COLO668 (cell line): ENCODE results near the gene CCDC192.
A peak's percentile ranks its signal among the peaks of the same experiment; 100 is the strongest.
"Not testable (repeated sequence)": the region's sequence is repeated elsewhere in the genome, so short reads cannot be mapped to it uniquely, and the experiment has no call there.

ENCODE experiments used
- DNase-seq: peaks from one replicate; lab custom pipeline; 2025; ENCODE audit not compliant: unreplicated experiment; lab: John Stamatoyannopoulos, UW

The CCDC192 gene

DNA sequence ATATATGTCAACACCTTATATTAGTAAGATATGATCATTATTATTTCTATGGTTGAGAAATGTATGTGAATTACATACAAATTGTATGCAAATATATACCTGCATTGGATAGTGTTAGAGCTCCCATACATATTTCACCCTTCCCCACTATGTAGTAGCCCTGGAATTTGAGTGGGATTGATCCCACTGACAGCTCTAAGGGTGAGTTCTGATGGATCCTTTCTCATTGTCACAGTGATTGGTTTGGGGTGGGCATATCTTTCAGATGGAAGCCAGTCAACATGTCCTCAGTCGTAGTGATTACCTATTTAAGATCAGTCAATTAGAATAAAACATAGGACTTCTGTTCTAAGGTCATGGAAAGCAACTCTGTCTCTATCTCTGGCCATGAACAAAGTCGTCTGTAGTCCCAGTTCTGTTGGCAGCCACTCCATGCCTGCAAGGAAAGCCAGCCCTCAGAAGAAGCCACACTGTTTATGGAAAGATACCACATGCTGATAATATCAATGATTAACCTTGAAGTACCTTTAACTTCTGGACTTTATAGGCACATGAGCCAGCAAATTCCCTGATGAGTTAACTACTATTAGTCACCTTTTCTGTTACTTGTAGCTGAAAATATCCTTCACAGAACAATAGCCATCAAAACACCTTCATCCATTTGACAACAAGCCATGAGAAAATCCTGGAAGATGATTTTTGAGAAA is 5.1 kb upstream of the CCDC192 start:
- DNase-seq: peak; percentile 9

DNA sequence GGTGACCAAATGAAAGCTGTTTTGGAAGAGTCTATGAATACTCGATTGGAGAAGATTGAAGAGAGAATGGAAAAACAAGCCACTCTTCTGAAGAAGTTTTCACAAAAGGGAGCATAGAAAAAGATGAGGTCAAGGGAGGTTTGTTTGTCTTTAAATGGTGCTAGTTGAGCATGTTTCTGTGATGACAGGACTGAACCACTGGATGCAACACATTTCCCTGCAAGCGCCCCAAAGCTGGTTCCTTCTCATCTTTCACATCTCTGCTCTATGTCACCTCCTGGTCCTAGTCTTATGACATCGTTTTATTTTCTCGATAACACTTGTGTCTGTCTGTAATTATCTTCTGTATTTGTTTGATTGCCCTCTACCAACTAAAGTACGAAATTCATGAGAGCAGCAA is 3.8 kb upstream of the CCDC192 start:
- DNase-seq: no peak

DNA sequence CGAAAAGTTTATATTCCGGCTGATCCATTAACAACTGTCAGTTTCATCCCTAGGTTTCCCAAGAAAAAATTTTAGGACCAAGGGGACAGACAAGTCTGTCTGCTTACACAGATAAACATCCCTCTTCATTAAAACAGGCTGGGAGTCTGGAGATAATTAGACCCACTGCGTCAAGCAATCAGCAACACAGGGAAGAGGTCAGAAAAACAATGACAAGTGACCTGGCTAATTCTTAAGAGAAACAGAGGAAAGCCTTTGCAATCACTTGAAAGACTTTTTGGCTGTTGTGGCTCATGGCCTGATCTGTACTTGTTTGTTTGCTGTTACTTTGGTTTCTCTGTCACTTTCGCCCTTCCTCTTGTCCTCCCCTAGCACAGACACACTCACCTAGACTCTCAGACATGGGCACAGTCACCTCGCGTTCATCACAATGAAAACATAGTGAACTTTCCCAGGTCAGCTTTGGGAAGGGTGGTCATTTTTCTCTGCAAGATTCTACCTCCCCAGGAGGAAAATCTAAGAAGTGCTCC is 2.9 kb upstream of the CCDC192 start:
- DNase-seq: no peak

DNA sequence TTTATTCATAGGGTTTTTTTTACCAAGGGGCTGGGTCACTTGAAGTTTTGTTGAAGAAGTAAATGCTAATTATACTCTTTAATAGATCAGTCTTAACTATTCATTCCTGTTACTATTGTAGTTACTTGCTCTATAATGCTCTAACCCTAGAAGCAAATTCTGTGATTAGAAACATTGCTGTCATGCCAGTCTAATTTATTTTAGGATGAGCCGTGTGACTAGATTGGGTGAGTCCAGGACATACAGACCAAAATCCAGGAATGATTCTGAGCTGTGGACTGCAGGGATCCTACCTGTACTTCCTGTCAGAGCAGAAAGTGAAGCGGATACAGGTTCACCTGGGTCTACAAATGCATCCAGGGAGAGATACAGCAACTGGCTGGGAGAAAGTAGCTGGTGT is 757 bp upstream of the CCDC192 start:
- no peak for DNase-seq

DNA sequence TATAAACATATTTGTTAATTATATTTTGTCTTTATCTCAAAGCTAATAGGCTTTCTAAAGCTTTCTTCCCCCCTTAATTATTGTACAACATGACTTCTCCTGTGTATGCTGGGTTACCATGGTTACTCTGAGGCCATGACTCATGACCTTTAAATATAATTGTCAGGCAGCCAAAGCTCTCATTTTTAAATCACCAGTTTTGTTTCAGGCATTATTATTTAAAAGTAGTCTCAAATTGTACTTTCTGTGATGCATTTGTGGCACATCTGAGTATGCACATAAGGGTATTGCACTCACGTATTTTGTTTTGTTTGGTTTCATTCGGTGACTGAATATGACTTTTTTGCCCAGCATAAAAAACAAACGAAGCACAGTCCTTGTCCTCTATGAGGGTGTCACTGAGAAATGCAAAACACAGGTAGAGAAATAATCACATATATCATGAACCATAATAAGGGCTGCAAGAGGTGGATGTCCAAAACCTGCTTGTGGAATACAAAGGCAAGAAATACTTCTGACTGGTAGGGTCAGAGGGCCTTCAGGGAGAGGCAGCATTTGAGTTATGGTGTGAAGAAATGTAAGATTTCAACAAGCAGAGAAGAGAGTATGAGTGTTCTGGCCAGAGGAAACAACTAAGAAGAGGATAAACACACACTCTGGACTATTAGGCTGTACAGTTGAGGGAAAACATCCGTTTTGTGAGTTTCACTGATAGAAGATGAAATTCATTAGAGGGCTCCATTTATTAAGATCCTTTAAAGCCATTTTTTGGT is 2.1 kb downstream of the CCDC192 start:
- no peak for DNase-seq

DNA sequence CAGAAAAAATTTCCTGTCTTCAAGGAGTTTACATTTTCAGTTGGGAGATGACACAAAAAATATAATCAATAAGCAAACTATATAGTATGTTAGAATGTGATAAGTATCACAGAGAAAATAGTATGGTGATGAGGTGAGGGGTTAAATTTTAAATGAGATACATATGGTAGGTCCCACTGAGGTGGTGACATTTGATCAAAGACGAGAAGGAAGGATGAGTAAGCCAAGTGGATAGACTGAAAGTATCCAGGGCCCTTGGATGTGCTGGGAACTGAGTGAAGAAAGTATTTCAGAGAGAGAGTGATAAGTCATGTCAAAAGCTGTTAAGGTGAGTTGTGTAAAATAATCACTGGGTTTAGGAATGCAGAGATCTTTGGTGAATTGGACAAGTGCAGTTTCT is 3.5 kb downstream of the CCDC192 start:
- no peak for DNase-seq

DNA sequence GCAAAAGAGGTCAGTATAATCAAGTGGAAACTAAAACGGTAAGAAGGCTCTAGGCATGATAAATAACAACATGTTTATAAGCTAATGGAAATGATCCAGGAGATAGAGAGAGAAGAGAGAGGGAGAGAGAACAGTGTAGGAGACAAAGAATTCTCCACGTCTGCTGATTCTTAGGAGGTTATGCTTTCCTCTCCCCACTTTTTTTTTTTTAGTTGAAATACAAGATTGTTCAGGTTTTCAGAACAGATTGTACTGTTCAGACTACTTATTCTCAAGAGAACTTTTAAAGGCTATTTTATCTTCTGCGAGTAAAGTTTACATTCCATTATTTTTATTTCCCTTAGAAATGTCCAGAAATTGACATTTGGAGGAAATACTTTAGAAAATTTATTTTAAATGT is 4.0 kb downstream of the CCDC192 start:
- no peak for DNase-seq

DNA sequence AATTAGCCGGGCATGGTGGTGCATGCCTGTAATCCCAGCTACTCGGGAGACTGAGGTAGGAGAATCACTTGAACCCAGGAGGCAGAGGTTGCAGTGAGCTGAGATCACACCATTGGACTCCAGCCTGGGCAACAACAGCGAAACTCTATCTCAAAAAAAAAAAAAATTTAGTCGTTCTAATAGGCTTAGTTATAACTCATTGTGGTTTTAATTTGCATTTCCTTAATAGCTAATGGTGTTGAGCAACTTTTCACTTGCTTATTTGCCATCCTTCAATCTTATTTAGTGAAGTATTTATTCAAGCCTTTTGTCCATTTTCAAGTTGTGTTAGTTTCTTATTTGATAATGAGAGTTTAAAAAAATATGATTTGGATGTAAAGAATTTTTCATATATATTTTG is 9.9 kb downstream of the CCDC192 start:
- not testable (repeated sequence) for DNase-seq

DNA sequence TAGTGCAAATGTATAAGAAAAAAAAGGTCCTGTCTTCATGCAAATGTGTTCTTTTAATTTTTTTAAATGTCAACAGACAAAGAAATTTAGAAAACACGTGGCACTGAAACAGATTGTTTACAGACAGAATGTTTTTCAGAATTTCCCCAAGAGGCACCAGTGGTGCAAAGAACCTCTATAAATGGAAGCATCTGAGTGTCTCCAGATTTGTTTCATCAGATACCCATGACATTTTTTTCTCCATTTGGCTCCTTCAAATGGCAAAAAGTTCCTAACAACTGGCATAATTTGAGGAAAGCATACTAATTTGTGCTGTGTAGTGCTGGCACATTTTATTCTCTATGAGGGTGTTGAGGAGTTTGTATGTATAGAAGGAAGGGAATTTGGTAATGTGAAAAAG is 15.0 kb downstream of the CCDC192 start:
- DNase-seq: no peak

DNA sequence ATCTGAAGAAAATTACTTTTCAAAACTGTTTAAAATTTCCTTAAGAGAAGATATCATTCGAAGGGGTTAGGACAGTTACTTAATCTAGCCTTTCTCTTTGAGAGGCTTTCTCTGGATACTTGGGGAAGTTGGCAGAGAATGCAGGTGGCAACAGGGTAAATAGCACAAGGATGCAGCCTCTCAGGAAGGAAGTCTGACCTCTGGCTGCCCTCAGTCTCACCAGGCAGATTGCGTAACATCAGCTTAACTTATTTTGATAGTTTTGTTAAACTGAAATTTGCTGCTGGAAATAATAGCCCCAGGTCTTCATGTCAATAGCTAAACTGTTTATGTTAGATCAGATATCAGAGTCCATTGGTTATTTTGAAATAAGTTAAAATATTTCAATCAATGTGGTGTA is 20.4 kb downstream of the CCDC192 start:
- DNase-seq: no peak

DNA sequence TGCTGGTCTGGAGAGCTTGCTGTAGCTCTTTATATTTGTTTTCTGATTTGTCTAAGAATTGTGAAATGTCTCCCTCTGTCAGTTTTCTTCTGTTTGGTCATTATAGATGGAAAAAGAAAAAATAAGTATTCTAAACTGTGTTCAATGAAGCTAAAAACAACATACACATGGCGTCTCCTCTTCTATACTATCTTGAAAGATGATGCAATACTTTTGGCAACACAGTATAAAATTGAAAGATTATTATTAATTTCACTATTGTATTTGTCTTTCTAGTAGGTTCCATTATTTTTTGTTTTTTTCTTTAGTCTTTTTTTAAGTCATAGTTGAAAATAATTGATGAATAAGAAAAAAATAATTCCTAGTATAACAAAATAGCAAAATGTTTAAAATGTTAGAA is 22.5 kb downstream of the CCDC192 start:
- DNase-seq: no peak

DNA sequence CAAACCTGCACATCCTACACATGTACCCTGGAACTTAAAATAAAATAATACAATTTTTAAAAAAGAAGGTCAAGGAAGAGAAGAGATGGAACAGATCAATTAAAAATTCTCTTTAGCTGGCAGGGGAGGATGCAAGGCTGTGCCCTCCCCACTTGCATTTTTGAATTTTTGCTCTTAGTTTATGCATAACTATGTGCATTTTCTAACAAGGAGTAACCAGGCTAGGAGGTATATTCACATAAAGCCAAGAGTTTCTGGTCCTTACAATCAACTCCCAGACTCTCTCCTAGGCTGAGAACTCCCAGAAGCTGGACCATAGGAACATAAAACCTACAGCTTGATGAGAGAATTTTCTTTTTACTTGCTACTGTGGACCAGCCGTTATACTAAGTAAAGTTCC is 29.8 kb downstream of the CCDC192 start:
- DNase-seq: no peak

DNA sequence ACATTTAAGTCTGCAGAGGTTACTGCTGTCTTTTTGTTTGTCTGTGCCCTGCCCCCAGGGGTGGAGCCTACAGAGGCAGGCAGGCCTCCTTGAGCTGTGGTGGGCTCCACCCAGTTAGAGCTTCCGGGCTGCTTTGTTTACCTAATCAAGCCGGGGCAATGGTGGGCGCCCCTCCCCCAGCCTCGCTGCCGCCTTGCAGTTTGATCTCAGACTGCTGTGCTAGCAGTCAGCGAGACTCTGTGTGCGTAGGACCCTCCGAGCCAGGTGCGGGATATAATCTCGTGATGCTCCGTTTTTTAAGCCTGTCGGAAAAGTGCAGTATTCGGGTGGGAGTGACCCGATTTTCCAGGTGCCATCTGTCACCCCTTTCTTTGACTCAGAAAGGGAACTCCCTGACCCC is 36.2 kb downstream of the CCDC192 start:
- DNase-seq: not testable (repeated sequence)

DNA sequence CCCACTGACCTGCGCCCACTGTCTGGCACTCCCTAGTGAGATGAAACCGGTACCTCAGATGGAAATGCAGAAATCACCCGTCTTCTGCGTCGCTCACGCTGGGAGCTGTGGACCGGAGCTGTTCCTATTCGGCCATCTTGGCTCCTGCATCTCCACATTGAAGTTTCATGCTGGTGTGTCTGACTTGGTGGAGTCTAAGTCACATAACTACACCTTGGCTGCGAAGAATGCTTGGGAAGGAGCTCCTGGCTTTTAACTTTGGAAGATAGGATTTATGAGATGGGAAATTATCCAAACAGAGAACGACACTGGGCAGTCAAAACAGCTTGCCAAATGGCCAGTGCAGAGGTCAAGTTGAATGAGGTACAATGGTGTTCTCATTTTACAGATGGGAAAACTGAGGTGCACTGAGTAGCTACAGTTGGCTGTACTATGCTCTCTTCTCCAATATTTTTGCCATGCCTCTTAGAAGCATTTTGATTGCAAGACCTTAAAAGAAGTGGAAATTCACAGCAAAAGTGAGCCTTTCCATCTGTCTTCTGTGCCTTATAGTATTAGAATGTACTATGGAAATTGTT is 36.7 kb downstream of the CCDC192 start:
- DNase-seq: no peak

DNA sequence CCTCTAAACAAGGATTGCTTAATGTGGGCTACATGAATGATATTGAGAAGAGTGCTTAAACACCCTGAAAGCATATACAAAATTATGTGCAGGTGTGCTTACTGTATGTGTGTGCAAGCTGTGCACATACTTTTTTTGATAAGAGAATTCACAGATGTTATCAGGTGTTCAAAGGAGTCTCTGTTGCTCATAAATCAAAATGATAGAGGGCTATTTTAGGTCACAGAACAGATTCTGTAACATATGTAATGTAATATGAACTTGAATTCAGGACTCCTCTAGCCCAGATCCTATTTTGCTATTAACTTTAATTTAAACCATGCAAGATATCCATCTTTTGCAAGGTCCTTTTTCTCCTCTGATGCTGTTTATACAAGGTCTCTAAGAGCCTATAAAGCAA is 38.2 kb downstream of the CCDC192 start:
- DNase-seq: no peak

DNA sequence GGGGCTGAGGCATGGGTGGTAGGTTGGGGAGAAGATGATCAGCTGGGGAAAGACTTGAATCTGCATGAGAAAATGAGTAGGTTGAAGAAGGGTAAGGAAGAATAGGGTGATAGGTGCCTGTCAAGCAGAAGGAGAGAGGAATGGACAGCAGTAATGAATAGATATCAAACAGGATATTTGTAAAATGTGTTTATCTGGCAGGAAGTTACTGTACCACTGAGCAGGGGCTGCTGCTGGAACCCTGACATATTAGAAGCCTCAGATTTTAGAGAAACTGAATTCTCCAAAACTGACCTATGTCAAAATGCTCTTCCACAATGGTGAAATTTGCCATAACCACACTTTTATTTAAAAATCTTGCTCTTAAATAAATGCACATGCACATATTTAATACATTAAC is 41.0 kb downstream of the CCDC192 start:
- DNase-seq: no peak

DNA sequence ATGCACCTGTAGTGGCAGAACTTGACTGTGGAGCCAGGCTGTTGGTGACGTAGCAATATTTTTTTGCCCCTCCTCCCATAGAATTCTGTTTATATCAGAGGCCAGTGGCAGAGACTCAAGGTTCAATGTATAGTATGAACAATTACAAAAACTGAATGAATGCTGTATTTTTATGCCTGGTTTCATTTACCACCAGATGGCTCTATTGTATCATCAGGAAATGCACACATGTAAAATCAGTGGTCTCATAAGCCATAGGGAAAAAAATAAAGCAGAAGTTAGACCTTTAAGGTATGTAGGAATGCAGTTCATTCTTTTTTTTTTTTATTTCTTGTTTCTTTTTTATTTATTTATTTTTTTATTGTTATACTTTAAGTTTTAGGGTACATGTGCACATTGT is 43.6 kb downstream of the CCDC192 start:
- DNase-seq: no peak

DNA sequence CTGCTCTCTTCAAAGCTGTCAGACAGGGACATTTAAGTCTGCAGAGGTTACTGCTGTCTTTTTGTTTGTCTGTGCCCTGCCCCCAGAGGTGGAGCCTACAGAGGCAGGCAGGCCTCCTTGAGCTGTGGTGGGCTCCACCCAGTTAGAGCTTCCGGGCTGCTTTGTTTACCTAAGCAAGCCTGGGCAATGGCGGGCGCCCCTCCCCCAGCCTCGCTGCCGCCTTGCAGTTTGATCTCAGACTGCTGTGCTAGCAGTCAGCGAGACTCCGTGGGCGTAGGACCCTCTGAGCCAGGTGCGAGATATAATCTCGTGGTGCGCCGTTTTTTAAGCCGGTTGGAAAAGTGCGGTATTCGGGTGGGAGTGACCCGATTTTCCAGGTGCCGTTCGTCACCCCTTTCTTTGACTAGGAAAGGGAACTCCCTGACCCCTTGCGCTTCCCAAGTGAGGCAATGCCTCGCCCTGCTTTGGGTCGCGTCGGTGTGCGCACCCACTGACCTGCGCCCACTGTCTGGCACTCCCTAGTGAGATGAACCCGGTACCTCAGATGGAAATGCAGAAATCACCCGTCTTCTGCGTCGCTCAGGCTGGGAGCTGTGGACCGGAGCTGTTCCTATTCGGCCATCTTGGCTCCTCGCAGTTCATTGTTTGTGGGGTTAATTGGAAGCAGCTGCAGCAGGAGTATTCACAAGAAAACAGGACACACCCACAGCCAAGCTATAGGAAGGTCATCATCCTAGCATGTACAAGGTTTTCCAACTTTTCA is 49.5 kb downstream of the CCDC192 start:
- DNase-seq: not testable (repeated sequence)

DNA sequence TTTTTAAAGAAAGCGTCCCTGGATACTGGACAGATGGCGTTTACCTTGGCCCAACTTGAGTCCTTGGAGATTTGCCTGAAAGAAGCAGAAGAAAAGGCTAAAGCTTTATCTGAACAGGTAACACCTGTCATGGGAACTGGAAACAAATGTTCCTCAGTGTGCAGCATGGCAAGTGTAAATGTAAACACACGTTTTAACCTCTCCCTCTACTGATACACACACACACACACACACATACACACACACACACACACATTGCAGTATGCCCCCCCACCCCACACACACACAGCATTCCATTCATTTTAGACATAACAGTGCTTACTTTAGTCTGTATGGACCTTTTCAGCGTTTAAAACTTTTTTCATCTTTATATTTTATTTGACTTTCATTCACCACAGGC is 51.1 kb downstream of the CCDC192 start:
- DNase-seq: peak; percentile 12

DNA sequence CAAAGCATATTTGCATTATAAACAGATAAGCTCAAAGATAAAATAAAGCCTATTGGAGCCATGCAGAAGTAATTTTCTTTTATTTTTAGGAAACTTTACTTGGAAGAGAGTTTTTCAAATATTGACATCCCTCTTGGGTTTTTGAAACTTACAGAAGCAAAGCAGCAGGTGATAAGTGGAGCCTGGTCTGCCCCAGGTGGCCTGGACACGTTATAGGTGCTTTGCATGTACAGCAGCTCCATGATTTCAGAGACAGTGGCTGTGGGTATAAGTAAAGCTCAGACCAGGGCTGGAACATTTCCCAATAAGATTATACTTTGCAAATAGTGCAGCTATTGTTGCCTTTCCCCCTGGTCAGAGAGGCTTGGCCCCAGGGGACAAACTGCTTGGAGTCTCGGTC is 51.5 kb downstream of the CCDC192 start:
- DNase-seq: peak; percentile 33

DNA sequence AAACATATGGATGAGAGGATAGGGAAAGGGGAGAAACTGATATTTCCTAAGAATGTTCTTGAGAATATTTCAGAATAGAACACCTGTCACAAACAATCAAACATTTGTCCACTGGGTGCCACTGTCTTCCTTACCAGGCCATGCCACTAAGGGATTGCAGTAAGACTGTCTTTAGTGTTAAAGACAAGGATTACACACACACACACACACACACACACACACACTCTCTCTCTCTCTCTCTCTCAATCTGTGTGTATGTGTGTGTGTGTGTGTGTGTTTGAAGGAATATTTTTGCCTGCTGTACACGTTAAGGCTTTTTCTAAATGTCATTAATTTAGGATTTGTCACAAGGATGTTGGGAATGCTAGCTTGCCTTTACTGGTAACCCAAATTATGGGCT is 54.4 kb downstream of the CCDC192 start:
- DNase-seq: peak; percentile 25
